Endothelial cell of umbilical vein (primary cell): ENCODE measurements around the gene CHCHD4.

ENCODE experiments used
- CTCF ChIP-seq, 2 donors: IDR thresholded peaks; 1 replicate in 1 of 2; 2 replicates in 1 of 2; pipeline ENCODE4 v1.5.1; 2011; ENCODE audit warnings: low read length in 2 of 2, mild to moderate bottlenecking in 2 of 2, moderate library complexity in 2 of 2, control low read depth in 1 of 2, inconsistent platforms in 1 of 2, low read depth in 1 of 2; ENCODE audit not compliant: insufficient read depth in 1 of 2; ENCODE audit errors: extremely low read depth in 1 of 2
- EZH2 ChIP-seq: IDR thresholded peaks from 2 replicates; pipeline ENCODE4 v1.6.1; 2012; ENCODE audit warnings: borderline replicate concordance, low read depth, mild to moderate bottlenecking, moderate library complexity, low read length, inconsistent platforms; ENCODE audit not compliant: severe bottlenecking
- FOS ChIP-seq: IDR thresholded peaks from 2 replicates; pipeline ENCODE4 v1.6.1; 2011; ENCODE audit warnings: mild to moderate bottlenecking, low read length, moderate library complexity, borderline replicate concordance; ENCODE audit not compliant: insufficient read depth
- GATA2 ChIP-seq: IDR thresholded peaks from 2 replicates; pipeline ENCODE4 v1.7.0; 2011; ENCODE audit warnings: low read depth, mild to moderate bottlenecking, moderate library complexity, mixed read lengths, low read length; ENCODE audit not compliant: insufficient read length, insufficient read depth
- JUN ChIP-seq: IDR thresholded peaks from 2 replicates; pipeline ENCODE4 v1.6.1; 2011; ENCODE audit warnings: borderline replicate concordance, low read depth; ENCODE audit not compliant: insufficient read length, insufficient read depth
- POLR2A ChIP-seq: IDR thresholded peaks from 2 replicates; pipeline ENCODE4 v1.6.1; 2012; ENCODE audit warnings: low read depth, mild to moderate bottlenecking, control low read depth, low read length
- POLR2AphosphoS5 ChIP-seq: IDR thresholded peaks from 2 replicates; pipeline ENCODE4 v1.6.1; 2012; ENCODE audit warnings: low read depth, mild to moderate bottlenecking, control low read depth, low read length, moderate library complexity; ENCODE audit not compliant: insufficient read depth

GRCh38 chr3:14121859-14122258 is 2.8 kb downstream of the CHCHD4 start:
- TF ChIP-seq CTCF (IDR thresholded peaks at IDR 0.05; ENCODE audit: extremely low read depth in 1 of 2, insufficient read depth in 1 of 2, low read depth in 1 of 2, low read length in 2 of 2) (no peak), FOS (no peak), POLR2A (no peak), GATA2 (no peak), POLR2AphosphoS5 (no peak), JUN (no peak), EZH2 (no peak)
